Measurements from ENCODE around the gene PIP5K1C. TPM values are rescaled to one million over a fixed set of nuclear protein-coding genes. Genes with fewer than 3 reads are reported as not detected.

PIP5K1C gene
- total RNA-seq, 1 donor from 2014 or later, result 43.6 TPM

GRCh38 chr19:3627351-3627723, 72.9 kb downstream of the PIP5K1C start:
- Histone ChIP-seq H3K4me3 (peak overlapping the region; percentile 99), H3K9me3 (no peaks in the 10 kb centered on the region), H3K27me3 (ENCODE audit: low read depth) (no peaks in the 10 kb centered on the region), H3K36me3 (peaks cover 27% of the 10 kb centered on the region), H3K27ac (peak overlapping the region; percentile 97), H3K4me1 (peaks cover 19% of the 10 kb centered on the region)
- intact Hi-C loops (cut with DNase I), result no loop called here
- DNase-seq, result no peak
- no peak for ATAC-seq
- no peak for TF ChIP-seq CTCF (IDR thresholded peaks at IDR 0.05)

- intact Hi-C loops (cut with DNase I), result no loop called here
- peaks cover 19% of the 10 kb centered on the region for H3K4me1 ChIP-seq
- peaks cover 26% of the 10 kb centered on the region for H3K36me3 ChIP-seq
- no peak for TF ChIP-seq CTCF (IDR thresholded peaks at IDR 0.05)
- H3K9me3 ChIP-seq, result no peaks in the 10 kb centered on the region
- H3K27me3 ChIP-seq (ENCODE audit: low read depth), result no peaks in the 10 kb centered on the region
- DNase-seq, result peak; percentile 100
- ATAC-seq, result peak; percentile 99
- H3K27ac ChIP-seq, result peak within 1 kb of the TSS; percentile 97
- H3K4me3 ChIP-seq, result peak within 1 kb of the TSS; percentile 99
Measured at GRCh38 chr19:3626473-3627350, 73.6 kb downstream of the PIP5K1C start, which contains the start of gene CACTIN. Gene CACTIN, minus strand, starts transcription at chr19:3626790. Its CDS starts 28 bp downstream, at chr19:3626762.

- Histone ChIP-seq H3K27ac (peak overlapping the region; percentile 97), H3K36me3 (peaks cover 26% of the 10 kb centered on the region), H3K4me1 (peaks cover 19% of the 10 kb centered on the region), H3K4me3 (peak overlapping the region; percentile 99), H3K27me3 (ENCODE audit: low read depth) (no peaks in the 10 kb centered on the region), H3K9me3 (no peaks in the 10 kb centered on the region)
- no peak for TF ChIP-seq CTCF (IDR thresholded peaks at IDR 0.05)
- intact Hi-C loops (cut with DNase I), result no loop called here
- ATAC-seq (peak in 1 of 2 donors; percentile 2), DNase-seq (no peak)
Measured at GRCh38 chr19:3625996-3626472, 74.2 kb downstream of the PIP5K1C start.

- Histone ChIP-seq H3K27me3 (ENCODE audit: low read depth) (no peaks in the 10 kb centered on the region), H3K36me3 (peaks cover 44% of the 10 kb centered on the region), H3K27ac (no peak overlapping the region), H3K9me3 (no peaks in the 10 kb centered on the region), H3K4me1 (peaks cover 19% of the 10 kb centered on the region), H3K4me3 (no peak overlapping the region)
- intact Hi-C loops (cut with DNase I), result no loop called here
- TF ChIP-seq CTCF (IDR thresholded peaks at IDR 0.05), result no peak
- no peak for ATAC-seq
- no peak for DNase-seq
Measured at GRCh38 chr19:3623716-3624115, 76.6 kb downstream of the PIP5K1C start.

- Histone ChIP-seq H3K9me3 (no peaks in the 10 kb centered on the region), H3K4me1 (peaks cover 28% of the 10 kb centered on the region), H3K36me3 (peaks cover 51% of the 10 kb centered on the region), H3K27me3 (ENCODE audit: low read depth) (no peaks in the 10 kb centered on the region), H3K27ac (no peak overlapping the region), H3K4me3 (no peak overlapping the region)
- intact Hi-C loops (cut with DNase I), result no loop called here
- DNase-seq (no peak), ATAC-seq (no peak)
- TF ChIP-seq CTCF (IDR thresholded peaks at IDR 0.05), result no peak
Measured at GRCh38 chr19:3622224-3622623, 78.0 kb downstream of the PIP5K1C start.
